Measurements from ENCODE around the gene KRTAP10-1. TPM values are rescaled to one million over a fixed set of nuclear protein-coding genes. Genes with fewer than 3 reads are reported as not detected.

KRTAP10-1 gene
- total and polyA plus RNA-seq, 9 of the 15 experiments (the other 6 are each of a cell fraction or from before 2014, with no cell fraction given): not detected

- intact Hi-C loops (cut with micrococcal nuclease): loop anchor here (10.0 kb wide), 1 partner anchor 406 kb away; the partner anchor contains the start of gene ITGB2
- 11% methylated on average over 11 of the region's 12 CpGs for WGBS (ENCODE audit: insufficient coverage, low coverage, missing lambda C conversion rate)
- Histone ChIP-seq H3K79me2 (ENCODE audit: control insufficient read depth, insufficient read depth, low read length) (no peaks in the 10 kb centered on the region), H3K9me3 (replicated peaks; ENCODE audit: control insufficient read depth, insufficient read depth, low read depth, low read length) (peaks cover 6% of the 10 kb centered on the region; the same call in 1 of the 2 replicates), H3K27me3 (ENCODE audit: control insufficient read depth in 2 of 2, insufficient read depth in 2 of 2, low read length in 2 of 2) (peaks cover 0 to 23% of the 10 kb centered on the region in 2 experiments; a peak in 1 of 5 replicates), H4K20me1 (replicated peaks; ENCODE audit: control insufficient read depth, insufficient read depth, low read length) (no peaks in the 10 kb centered on the region), H3K36me3 (ENCODE audit: control insufficient read depth, insufficient read depth, low read length) (no peaks in the 10 kb centered on the region), H3K9ac (ENCODE audit: insufficient read depth in 1 of 2, low read depth in 2 of 2, low read length in 2 of 2) (no peak overlapping the region), H3K27ac (ENCODE audit: extremely low read depth, low read depth, low read length) (no peak overlapping the region), H3K4me2 (ENCODE audit: insufficient read depth, low read length) (no peak overlapping the region; the same call in 1 of the 2 replicates), H3K4me1 (replicated peaks in 1 of 2; ENCODE audit: control insufficient read depth in 2 of 2, insufficient read depth in 2 of 2, low read length in 2 of 2) (peaks cover 0 to 39% of the 10 kb centered on the region in 2 experiments; a peak in 3 of 5 replicates), H2AFZ (ENCODE audit: low read depth, low read length) (no peak overlapping the region), H3K9me1 (ENCODE audit: control insufficient read depth, insufficient read depth, low read length) (no peaks in the 10 kb centered on the region), H3K4me3 (no peak overlapping the region)
- no TSS peak for BruUV-seq (replicated peaks)
- ChIA-PET CTCF (ENCODE audit: low intra/inter-chr PET ratio) (no interaction called here), POLR2A (interaction anchor here (0.8 to 1.5 kb wide), 3 partner anchors 10 to 13 kb away, joined by 3 to 4 read pairs (median 3); no protein-coding TSS in a partner anchor)
- in situ Hi-C loops (cut with MboI): loop anchor here (5.0 kb wide), 2 partner anchors 224 to 274 kb away; no protein-coding TSS in a partner anchor
- TF ChIP-seq SIN3B (IDR thresholded peaks at IDR 0.05; ENCODE audit: low read depth) (no peak), CREBBP (IDR thresholded peaks at IDR 0.05; ENCODE audit: low read depth, low read length) (no peak), PTTG1 (tag; IDR thresholded peaks at IDR 0.05; ENCODE audit: low read depth) (no peak), ZNF408 (CRISPR knock-in tag; IDR thresholded peaks at IDR 0.05; ENCODE audit: low read depth) (no peak), ZFP91 (CRISPR knock-in tag; IDR thresholded peaks at IDR 0.05) (no peak), NFRKB (IDR thresholded peaks at IDR 0.05; ENCODE audit: low read depth) (no peak), TAF9B (IDR thresholded peaks at IDR 0.05; ENCODE audit: partially characterized antibody) (no peak), EWSR1 (IDR thresholded peaks at IDR 0.05; ENCODE audit: borderline replicate concordance, low read depth, partially characterized antibody) (no peak), ZKSCAN8 (CRISPR knock-in tag; IDR thresholded peaks at IDR 0.05) (no peak), ELF1 (tag; IDR thresholded peaks at IDR 0.05) (no peak)
- TF ChIP-seq, protein P1, sequence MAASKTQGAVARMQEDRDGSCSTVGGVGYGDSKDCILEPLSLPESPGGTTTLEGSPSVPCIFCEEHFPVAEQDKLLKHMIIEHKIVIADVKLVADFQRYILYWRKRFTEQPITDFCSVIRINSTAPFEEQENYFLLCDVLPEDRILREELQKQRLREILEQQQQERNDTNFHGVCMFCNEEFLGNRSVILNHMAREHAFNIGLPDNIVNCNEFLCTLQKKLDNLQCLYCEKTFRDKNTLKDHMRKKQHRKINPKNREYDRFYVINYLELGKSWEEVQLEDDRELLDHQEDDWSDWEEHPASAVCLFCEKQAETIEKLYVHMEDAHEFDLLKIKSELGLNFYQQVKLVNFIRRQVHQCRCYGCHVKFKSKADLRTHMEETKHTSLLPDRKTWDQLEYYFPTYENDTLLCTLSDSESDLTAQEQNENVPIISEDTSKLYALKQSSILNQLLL (CRISPR knock-in tag; IDR thresholded peaks at IDR 0.05; ENCODE audit: borderline replicate concordance): no peak
- DNase-seq (ENCODE audit: extremely low read depth in 1 of 4, low spot score in 3 of 4) (no peak), FAIRE-seq (no peak), ATAC-seq (no peak)
Observed at GRCh38 chr21:44518686-44519085, 21.3 kb downstream of the KRTAP10-1 start.

All from K562 (cell line).